Astrocyte (in vitro differentiated cells and primary cell): ENCODE measurements around the gene SLC7A5. TPM values are rescaled to one million over a fixed set of nuclear protein-coding genes. Genes with fewer than 3 reads are reported as not detected.
A peak's percentile ranks its signal among the peaks of the same experiment; 100 is the strongest.
"Not testable (repeated sequence)": the region's sequence is repeated elsewhere in the genome, so short reads cannot be mapped to it uniquely, and the experiment has no call there.

Source experiments
- DNase-seq: peaks from one replicate; pipeline ENCODE4 v3.0.0-alpha.2; 2010; ENCODE audit warnings: low read depth
- FAIRE-seq: peaks from 2 replicates; lab custom pipeline; 2011; peaks lifted over from hg19 to GRCh38; lab: Jason Lieb, UNC
- H2AFZ ChIP-seq: 2 replicates; pipeline ENCODE4 v1.6.0; 2012; ENCODE audit warnings: low read depth, low read length, inconsistent platforms
- H3K27ac ChIP-seq: 2 replicates; pipeline ENCODE4 v1.5.1; 2011; ENCODE audit warnings: low read depth, low read length, inconsistent platforms
- H3K27me3 ChIP-seq: 2 replicates; pipeline ENCODE4 v1.6.0; 2011; ENCODE audit warnings: low read length, inconsistent platforms; ENCODE audit not compliant: insufficient read depth
- H3K36me3 ChIP-seq: 2 replicates; pipeline ENCODE4 v1.5.1; 2011; ENCODE audit warnings: low read length, inconsistent platforms; ENCODE audit not compliant: insufficient read depth
- H3K4me1 ChIP-seq: 2 replicates; pipeline ENCODE4 v1.5.1; 2011; ENCODE audit warnings: low read length, inconsistent platforms; ENCODE audit not compliant: insufficient read depth
- H3K4me2 ChIP-seq: 2 replicates; pipeline ENCODE4 v1.6.0; 2012; ENCODE audit warnings: low read length, inconsistent platforms
- H3K4me3 ChIP-seq: 2 replicates; pipeline ENCODE4 v1.5.1; 2011; ENCODE audit warnings: low read depth, mild to moderate bottlenecking, low read length, inconsistent platforms; ENCODE audit not compliant: insufficient read depth
- H3K79me2 ChIP-seq: 2 replicates; pipeline ENCODE4 v1.6.0; 2012; ENCODE audit warnings: mild to moderate bottlenecking, low read length, inconsistent platforms; ENCODE audit not compliant: insufficient read depth
- H3K9ac ChIP-seq: 2 replicates; pipeline ENCODE4 v1.6.0; 2012; ENCODE audit warnings: mild to moderate bottlenecking, low read length, inconsistent platforms
- H3K9me3 ChIP-seq: 2 replicates; pipeline ENCODE4 v1.5.1; 2012; ENCODE audit warnings: low read depth, mild to moderate bottlenecking, low read length, inconsistent platforms; ENCODE audit not compliant: insufficient read depth
- H4K20me1 ChIP-seq: 2 replicates; pipeline ENCODE4 v1.6.0; 2012; ENCODE audit warnings: low read length, inconsistent platforms; ENCODE audit not compliant: insufficient read depth
- H3K27ac Mint-ChIP-seq: one replicate; pipeline ENCODE4 v1.8.0; 2021; ENCODE audit warnings: mild to moderate bottlenecking, mixed read lengths; ENCODE audit not compliant: unreplicated experiment
- H3K27me3 Mint-ChIP-seq: one replicate; pipeline ENCODE4 v1.8.0; 2021; ENCODE audit warnings: low read depth, mixed read lengths; ENCODE audit not compliant: unreplicated experiment
- H3K36me3 Mint-ChIP-seq: one replicate; pipeline ENCODE4 v1.8.0; 2021; ENCODE audit warnings: low read depth, mixed read lengths; ENCODE audit not compliant: unreplicated experiment
- H3K4me1 Mint-ChIP-seq: one replicate; pipeline ENCODE4 v1.8.0; 2021; ENCODE audit warnings: low read depth, mixed read lengths; ENCODE audit not compliant: unreplicated experiment
- H3K4me3 Mint-ChIP-seq: one replicate; pipeline ENCODE4 v1.8.0; 2021; ENCODE audit warnings: mild to moderate bottlenecking, moderate library complexity, mixed read lengths; ENCODE audit not compliant: unreplicated experiment
- H3K9me3 Mint-ChIP-seq: one replicate; pipeline ENCODE4 v1.8.0; 2021; ENCODE audit warnings: mild to moderate bottlenecking, mixed read lengths; ENCODE audit not compliant: unreplicated experiment
- EZH2 ChIP-seq: IDR thresholded peaks from 2 replicates; pipeline ENCODE4 v1.6.1; 2012; ENCODE audit warnings: mild to moderate bottlenecking, low read length, inconsistent platforms; ENCODE audit not compliant: insufficient read depth
- total RNA-seq: library from RNA; stranded (reverse); gene quantifications from 2 replicates; pipeline ENCODE4 v1.2.1, GENCODE V29; 2021
- TF ChIP-seq, protein P1 (sequence below): IDR thresholded peaks from 2 replicates; pipeline ENCODE4 v1.5.1; 2011; ENCODE audit warnings: low read depth, mild to moderate bottlenecking, inconsistent platforms, low read length, moderate library complexity; ENCODE audit not compliant: insufficient read depth

Gene SLC7A5
- total RNA-seq, 1 donor from 2014 or later: 815 TPM

- Histone ChIP-seq H3K79me2 (no peaks in the 10 kb centered on the region), H3K36me3 (peaks cover 8% of the 10 kb centered on the region), H2AFZ (no peak overlapping the region), H3K9me3 (no peaks in the 10 kb centered on the region), H4K20me1 (peaks cover 36% of the 10 kb centered on the region), H3K4me2 (no peak overlapping the region), H3K4me3 (no peak overlapping the region), H3K4me1 (no peaks in the 10 kb centered on the region), H3K9ac (no peak overlapping the region), H3K27me3 (peaks cover 5% of the 10 kb centered on the region), H3K27ac (no peak overlapping the region)
- H3K27me3 Mint-ChIP-seq: no peaks in the 10 kb centered on the region
- H3K27ac Mint-ChIP-seq: peak overlapping the region; percentile 69
- H3K4me3 Mint-ChIP-seq: no peak overlapping the region
- TF ChIP-seq EZH2: no peak
- TF ChIP-seq, protein P1, sequence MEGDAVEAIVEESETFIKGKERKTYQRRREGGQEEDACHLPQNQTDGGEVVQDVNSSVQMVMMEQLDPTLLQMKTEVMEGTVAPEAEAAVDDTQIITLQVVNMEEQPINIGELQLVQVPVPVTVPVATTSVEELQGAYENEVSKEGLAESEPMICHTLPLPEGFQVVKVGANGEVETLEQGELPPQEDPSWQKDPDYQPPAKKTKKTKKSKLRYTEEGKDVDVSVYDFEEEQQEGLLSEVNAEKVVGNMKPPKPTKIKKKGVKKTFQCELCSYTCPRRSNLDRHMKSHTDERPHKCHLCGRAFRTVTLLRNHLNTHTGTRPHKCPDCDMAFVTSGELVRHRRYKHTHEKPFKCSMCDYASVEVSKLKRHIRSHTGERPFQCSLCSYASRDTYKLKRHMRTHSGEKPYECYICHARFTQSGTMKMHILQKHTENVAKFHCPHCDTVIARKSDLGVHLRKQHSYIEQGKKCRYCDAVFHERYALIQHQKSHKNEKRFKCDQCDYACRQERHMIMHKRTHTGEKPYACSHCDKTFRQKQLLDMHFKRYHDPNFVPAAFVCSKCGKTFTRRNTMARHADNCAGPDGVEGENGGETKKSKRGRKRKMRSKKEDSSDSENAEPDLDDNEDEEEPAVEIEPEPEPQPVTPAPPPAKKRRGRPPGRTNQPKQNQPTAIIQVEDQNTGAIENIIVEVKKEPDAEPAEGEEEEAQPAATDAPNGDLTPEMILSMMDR: no peak
- H3K36me3 Mint-ChIP-seq: peaks cover 11% of the 10 kb centered on the region
- H3K9me3 Mint-ChIP-seq: no peaks in the 10 kb centered on the region
- H3K4me1 Mint-ChIP-seq: peaks cover 8% of the 10 kb centered on the region
- DNase-seq: no peak
- no peak for FAIRE-seq
Observed at GRCh38 chr16:87828071-87828906, 41.0 kb downstream of the SLC7A5 start.

GRCh38 chr16:87827588-87827915 is 41.8 kb downstream of the SLC7A5 start:
- H3K9ac ChIP-seq, H3K4me2 ChIP-seq, H3K27ac ChIP-seq, DNase-seq, H2AFZ ChIP-seq, H3K9me3 Mint-ChIP-seq, FAIRE-seq, H3K27me3 ChIP-seq, H3K4me1 Mint-ChIP-seq, H3K9me3 ChIP-seq, H3K27me3 Mint-ChIP-seq, H3K79me2 ChIP-seq, H3K36me3 ChIP-seq, H3K4me1 ChIP-seq, H3K4me3 Mint-ChIP-seq, H3K4me3 ChIP-seq: not testable (repeated sequence)
- Mint-ChIP-seq H3K27ac (peak overlapping the region; percentile 69), H3K36me3 (peaks cover 11% of the 10 kb centered on the region)
- H4K20me1 ChIP-seq: peaks cover 28% of the 10 kb centered on the region

DNA sequence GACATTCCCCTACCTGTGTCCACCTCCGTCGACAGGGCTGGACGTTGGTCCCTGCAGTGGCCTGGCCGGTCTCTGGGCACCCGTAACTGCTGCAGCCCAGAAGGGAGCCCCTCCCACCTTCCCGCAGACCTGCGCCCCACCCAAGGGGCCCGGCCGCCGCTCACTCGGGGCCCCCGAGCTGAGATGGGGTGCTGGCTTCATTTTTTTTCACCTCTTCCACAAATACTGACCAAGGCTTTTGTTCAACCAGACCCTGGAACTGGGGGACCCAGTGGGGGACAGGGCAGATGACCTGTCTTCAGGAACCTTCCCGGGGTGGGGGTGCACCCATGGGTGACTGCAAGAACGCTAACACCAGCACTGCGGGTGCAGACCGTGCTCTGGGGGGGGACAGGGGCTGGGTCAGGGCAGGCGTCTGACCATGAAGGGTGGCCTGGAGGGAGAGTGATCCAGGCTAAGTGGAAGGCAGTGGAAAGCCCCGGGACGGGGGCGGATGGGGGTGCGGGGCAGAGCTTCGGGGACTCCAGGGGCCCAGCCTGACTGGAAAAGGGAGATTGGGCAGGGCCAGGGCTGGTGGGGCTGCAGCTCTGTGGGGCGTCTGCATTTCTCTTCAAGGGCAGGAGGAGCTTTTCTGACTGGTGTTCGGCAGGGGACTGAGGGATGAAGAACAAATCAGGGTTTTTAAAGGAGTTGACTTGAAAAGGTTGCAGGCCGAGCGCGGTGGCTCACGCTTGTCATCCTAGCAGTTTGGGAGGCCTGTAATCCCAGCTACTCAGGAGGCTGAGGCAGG is 42.3 kb downstream of the SLC7A5 start:
- Mint-ChIP-seq H3K4me3 (no peak overlapping the region), H3K4me1 (peaks cover 8% of the 10 kb centered on the region), H3K9me3 (no peaks in the 10 kb centered on the region), H3K27ac (peak overlapping the region; percentile 69), H3K27me3 (no peaks in the 10 kb centered on the region), H3K36me3 (peaks cover 11% of the 10 kb centered on the region)
- no peak for TF ChIP-seq EZH2
- TF ChIP-seq, protein P1: no peak
- Histone ChIP-seq H4K20me1 (peaks cover 28% of the 10 kb centered on the region), H3K27me3 (peaks cover 5% of the 10 kb centered on the region), H3K79me2 (no peaks in the 10 kb centered on the region), H3K27ac (no peak overlapping the region), H3K36me3 (peaks cover 5% of the 10 kb centered on the region), H3K9ac (no peak overlapping the region), H3K4me3 (no peak overlapping the region), H3K4me1 (no peaks in the 10 kb centered on the region), H3K9me3 (no peaks in the 10 kb centered on the region), H2AFZ (no peak overlapping the region), H3K4me2 (no peak overlapping the region)
- DNase-seq: no peak
- FAIRE-seq: no peak

DNA sequence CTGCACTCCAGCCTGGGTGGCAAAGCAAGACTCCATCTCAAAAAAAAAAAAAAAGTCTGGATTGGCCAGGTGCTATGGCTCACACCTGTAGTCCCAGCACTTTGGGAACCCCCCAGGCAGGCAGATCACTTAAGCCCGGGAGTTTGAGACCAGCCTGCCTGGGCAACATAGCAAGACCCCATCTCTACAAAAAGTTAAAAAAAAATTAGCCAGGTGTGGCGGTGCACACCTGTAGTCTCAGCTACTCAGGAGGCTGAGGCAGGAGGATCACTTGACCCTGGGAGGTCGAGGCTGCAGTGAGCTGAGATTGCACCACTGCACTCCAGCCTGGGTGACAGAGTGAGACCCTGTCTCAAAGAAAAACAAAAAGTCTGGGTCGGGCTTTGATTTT is 42.9 kb downstream of the SLC7A5 start:
- H3K9me3 Mint-ChIP-seq, H3K79me2 ChIP-seq, H3K4me1 Mint-ChIP-seq, H3K9ac ChIP-seq, FAIRE-seq, DNase-seq, H3K27ac Mint-ChIP-seq, H3K4me3 ChIP-seq, H3K27me3 Mint-ChIP-seq, H2AFZ ChIP-seq, H3K27ac ChIP-seq, H3K36me3 ChIP-seq, H3K4me1 ChIP-seq, H3K4me2 ChIP-seq, H3K27me3 ChIP-seq, H3K9me3 ChIP-seq, H3K4me3 Mint-ChIP-seq: not testable (repeated sequence)
- H4K20me1 ChIP-seq: peaks cover 28% of the 10 kb centered on the region
- H3K36me3 Mint-ChIP-seq: peaks cover 11% of the 10 kb centered on the region
